Activated CD4-positive, alpha-beta T cell treated with anti-CD3 and anti-CD28 coated beads for 1 hour (primary cell): ENCODE results near the gene FAU.

Experiments
- DNase-seq: peaks from one replicate; pipeline ENCODE4 v3.0.0-alpha.2; 2020

The FAU gene

GRCh38 chr11:65071907-65072630 lies 49.9 kb downstream of the FAU start:
- no peak for DNase-seq
